Activated naive CD8-positive, alpha-beta T cell treated with anti-CD3 and anti-CD28 coated beads, Interleukin-2, amount 50 U/mL, for 16 hours (primary cell): Measurements from ENCODE around the gene CDPF1.
"Not testable (repeated sequence)": the region's sequence is repeated elsewhere in the genome, so short reads cannot be mapped to it uniquely, and the experiment has no call there.

Experiments used
- DNase-seq: peaks from one replicate; pipeline ENCODE4 v3.0.0-alpha.2; 2020; ENCODE audit warnings: low read depth, low spot score

The CDPF1 gene

DNA sequence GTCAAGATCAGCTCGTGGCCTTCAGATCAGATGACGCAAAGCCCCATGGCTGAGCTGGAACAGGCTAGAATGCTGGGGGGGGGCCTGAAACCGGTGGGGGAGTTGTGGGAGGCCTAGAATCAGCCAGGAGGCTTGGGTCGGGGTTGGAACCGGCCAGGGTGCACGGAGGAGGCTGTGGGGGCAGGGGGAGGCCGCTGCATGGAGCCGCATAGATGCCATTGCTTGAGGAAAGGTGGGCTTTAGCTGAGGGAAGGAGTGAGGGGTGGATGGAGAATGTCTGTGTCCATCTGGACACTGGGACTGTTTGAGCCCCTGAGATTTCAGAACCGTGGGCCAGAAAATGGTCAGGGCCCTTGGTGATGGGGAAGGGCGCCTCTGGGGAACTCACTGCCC is 25.2 kb downstream of the CDPF1 start:
- DNase-seq = no peak

DNA sequence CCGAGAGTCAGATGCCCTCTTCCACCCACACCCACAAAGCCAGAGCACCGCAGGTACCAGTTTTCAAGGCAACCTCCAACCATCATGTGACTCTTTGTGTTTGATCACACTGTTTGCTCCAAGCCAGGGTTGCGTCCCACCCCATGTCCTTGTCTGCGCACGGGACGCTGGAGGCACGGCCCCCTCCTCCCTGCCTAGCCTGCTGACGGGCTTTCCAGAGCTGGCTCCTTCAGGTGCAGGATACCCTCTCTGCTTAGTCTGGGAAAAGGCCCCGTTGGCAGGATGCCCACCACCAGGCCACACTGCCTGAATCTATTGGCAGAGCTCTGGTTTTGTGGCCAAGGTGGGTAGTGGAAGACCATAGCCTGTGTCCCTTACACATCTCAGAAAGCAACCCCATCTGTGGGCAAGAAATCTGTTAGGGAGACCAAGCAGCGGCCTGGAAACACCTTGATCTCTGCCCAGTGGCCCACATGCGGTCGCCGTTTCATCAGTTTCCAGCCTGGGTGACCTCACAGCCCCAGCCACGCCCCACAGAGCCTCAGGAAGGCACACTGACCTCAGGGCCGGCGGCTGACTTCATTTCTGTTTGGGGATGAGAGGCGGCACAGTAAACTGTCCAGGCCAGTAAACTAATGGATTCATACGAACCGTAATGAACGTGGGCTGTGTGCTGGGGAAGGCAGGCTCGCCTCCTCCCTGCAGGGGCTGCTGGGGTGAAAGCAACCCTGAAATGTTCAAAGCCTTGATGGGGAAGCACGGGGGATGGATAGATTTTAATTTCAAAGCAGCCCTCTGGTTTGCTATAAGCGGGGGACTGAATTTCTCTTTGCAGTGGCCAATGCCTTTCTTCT is 25.8 kb downstream of the CDPF1 start:
- no peak for DNase-seq

DNA sequence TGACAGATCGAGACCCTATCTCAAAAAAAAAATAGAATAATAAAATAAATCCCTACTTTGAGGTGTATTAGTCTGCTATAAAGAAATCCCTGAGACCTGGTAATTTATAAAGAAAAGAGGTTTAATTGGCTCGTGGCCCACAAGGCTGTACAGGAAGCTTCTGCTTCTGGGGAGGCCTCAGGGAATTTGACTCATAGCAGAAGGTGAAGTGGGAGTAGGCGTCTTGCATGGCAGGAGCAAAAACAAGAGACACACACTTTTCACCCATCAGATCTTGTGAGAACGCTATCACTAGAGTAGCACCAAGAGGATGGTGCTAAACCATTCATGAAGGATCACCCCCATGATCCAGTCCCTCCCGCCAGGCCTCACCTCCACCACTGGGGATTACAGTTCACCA is 29.2 kb downstream of the CDPF1 start:
- no peak for DNase-seq

DNA sequence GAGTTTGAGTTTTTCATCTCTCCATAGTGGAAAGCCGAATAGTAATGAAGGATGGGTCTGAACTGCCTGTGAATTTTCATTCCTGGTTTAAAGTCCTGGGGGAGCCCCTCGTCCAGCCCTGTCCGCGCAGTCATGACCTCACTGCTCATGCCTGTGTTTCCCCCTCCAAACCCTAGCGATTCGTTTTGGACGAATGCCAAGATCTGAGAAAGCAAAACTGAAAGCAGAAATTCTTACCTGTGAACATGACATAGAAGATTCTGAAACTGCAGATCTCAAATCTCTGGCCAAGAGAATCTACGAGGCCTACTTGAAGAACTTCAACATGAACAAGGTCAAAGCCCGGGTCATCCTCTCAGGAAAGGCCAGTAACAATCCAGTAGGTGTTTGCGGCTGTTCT is 30.5 kb downstream of the CDPF1 start:
- no peak for DNase-seq

DNA sequence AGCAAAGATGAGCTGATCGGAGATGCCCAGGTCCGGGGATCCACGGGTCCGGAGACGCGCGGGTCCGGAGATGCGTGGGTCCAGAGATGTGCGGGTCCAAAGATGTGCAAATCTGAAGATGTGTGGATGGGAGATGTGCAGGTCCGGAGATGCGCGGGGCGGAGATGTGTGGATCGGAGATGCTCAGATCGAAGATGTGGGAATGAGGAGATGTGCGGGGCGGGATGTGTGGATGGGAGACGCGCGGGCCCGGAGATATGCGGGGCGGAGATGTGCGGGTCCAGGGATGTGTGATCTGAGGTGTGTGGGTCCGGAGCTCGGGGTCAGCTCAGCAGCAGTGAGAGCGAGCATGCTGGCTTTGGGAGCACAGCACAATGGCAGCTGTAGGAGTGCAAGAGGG is 35.5 kb downstream of the CDPF1 start:
- no peak for DNase-seq

DNA sequence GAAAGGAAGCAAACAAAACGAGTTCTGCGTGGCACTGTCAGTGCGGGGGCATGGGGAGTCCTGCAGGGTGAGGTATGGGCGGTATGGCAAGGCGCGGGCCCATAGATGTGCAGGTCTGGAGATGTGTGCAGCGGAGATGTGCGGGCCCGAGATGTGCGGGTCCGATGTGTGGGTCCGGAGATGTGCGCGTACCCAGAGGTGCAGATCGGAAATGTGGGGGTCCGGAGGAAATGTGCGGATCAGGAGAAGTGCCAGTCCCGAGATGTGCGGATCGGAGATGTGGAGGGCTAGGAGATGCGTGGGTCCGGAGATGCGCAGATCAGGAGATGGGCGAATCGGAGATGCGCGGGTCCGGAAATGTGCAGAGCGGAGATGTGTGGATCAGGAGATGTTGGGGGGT is 35.9 kb downstream of the CDPF1 start:
- DNase-seq = no peak

DNA sequence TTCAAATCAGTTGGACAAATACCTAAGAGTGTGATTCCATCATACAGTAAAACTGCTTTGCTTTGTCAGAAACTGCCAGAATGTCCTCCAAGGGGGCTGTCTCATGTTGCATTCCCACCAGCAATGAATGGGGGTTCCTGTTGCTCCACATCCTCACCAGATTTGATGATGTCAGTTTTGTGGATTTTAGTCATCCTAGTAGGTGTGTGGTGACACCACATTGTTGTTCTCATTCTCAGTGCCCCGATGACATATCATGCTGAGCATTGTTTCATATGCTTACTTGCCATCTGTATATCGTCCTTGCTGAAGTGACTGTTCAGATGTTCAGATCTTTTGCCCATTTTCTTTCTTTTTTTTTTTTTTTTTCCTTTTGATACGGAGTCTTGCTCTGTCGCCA is 37.0 kb downstream of the CDPF1 start:
- no peak for DNase-seq

DNA sequence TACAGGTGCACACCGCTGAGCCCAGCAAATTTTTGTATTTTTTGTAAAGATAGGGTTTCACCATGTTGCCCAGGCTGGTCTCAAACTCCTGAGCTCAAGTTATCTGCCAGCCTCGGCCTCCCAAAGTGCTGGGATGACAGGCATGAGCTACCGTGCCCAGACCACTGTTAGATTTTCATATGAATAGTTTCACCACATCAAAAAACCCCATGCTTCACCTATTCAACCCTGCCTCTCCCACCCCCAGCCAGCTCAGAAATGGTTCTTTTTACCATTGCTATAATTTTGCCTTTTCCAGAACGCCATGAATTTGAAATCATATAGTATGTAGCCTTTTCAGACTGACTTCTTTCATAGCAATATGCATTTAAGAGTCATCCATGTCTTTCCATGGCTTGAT is 37.9 kb downstream of the CDPF1 start:
- DNase-seq = no peak

DNA sequence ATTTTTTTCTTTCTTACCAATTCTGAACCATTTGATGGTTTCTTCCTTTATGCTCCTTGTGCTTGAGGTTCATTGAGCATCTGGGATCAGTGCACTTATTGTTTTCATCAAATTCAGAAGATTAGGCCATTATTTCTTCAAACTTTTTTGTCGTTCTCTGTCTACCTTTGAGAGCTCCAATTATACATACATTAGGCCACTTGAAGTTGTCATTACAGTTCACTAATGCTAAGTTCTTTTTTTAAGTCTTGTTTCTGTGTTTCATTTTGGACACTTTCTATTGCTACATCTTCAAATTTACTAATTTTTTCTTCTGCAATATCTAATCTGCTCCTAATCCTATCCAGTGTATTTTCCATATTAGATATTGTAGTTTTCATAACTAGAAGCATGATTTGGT is 40.8 kb downstream of the CDPF1 start:
- no peak for DNase-seq

DNA sequence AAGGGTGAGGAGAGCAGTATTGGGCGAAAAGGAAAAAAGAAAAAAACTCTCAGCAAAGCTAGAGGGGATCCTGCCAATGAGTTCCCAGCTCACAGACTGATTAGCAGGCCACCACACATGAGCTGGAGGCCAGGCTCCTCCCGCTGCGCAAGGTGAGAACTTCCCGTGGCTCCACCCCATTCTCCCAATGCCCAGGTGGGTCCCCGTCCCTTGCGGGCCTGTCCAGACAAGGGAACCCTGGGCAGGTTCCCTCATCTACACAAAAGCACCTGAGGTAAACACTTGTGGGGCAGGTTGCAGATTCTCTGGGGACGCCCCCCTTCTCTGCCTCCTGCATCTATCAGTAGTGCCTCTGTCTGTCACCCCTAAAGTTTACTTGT is 46.5 kb downstream of the CDPF1 start:
- DNase-seq = no peak

DNA sequence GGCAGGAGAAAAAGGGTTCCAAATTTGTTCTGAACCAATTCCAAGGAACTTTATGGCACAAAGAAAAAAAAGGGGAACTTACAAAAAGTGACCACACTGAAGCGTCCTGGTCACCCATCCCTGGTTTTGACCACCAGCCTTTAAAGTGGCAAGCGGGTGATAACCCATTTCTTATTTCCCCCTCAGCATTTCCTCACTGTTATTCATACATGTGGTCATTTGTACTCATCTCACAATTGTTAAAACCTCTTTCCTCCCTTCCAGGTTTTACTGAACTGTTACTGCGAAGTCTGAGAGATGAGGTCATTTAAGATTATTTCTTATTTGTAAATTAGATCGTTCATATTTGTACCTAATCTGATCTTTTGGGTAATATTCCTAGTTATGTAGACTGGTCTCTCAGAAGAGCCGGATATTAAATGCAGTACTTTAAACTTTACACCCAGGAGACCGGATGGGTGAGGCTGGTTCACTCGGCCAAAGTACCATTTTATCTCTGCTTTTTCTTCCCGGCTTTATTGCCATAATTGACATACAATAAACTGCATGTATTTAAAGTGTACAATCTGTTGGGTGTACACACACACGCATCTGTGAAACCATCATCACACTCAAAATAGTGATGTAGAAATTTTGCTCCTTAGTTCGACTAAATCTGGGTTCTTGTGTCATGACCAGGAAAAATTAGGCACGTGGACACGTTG is 47.0 kb downstream of the CDPF1 start:
- DNase-seq = no peak

DNA sequence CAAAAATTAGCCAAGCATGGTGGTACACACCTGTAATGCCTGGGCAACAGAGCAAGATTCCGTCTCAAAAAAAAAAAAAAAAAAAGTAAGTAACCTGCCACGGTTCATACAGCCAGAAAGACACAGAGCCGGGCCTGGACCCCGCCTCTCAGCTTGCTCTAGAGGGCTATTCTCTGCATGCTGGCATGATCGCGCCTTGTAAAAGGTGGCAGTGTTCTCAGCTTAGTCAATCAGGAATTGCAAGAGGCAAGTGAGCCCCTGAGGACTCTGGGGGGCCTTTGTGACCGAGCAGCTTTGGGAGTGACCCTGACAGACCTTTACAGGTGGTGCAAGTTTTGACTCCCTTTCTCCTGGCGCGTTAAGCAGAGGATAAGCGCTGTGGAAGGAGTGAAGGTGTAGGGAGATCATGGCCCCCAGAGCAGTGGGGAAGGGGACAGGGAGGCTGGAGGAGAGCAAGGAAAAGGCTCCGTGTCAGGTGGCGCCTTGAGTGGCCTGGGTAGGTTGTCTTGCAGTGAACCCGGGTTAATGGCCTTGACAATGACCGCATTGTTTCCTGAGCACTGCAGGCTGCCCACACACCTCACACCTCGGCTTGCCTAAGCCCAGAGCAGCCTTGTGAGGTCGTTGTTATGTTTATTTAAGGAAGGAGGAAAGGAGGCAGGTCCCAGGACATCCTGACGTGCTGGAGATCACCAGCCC is 48.9 kb downstream of the CDPF1 start:
- no peak for DNase-seq

DNA sequence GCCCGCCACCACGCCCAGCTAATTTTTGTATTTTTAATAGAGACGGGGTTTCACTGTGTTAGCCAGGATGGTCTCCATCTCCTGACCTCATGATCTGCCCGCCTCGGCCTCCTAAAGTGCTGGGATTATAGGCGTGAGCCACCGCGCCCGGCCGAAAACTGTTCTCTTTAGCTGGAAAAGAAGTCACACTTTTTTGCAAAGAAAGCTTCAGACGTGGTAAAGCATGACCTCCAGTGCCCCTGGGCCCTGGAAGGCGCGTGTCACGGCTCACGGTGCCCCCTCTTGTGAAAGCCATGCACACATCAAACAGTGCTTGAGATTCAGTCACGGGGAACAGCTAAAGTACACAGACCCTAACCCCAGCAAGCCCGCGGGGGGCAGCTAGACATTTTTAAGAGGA is 51.3 kb downstream of the CDPF1 start:
- DNase-seq = not testable (repeated sequence)

DNA sequence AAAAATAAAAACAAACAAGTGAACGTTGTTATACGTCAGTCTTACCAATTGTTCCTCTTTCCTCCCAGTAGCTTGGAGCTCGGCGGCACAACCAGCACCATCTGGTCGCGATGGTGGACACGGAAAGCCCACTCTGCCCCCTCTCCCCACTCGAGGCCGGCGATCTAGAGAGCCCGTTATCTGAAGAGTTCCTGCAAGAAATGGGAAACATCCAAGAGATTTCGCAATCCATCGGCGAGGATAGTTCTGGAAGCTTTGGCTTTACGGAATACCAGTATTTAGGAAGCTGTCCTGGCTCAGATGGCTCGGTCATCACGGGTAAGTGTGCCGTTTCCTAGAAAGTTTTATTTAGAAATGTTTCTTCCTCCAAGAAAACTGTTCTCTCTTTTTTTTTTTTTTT is 51.8 kb downstream of the CDPF1 start:
- DNase-seq = no peak

DNA sequence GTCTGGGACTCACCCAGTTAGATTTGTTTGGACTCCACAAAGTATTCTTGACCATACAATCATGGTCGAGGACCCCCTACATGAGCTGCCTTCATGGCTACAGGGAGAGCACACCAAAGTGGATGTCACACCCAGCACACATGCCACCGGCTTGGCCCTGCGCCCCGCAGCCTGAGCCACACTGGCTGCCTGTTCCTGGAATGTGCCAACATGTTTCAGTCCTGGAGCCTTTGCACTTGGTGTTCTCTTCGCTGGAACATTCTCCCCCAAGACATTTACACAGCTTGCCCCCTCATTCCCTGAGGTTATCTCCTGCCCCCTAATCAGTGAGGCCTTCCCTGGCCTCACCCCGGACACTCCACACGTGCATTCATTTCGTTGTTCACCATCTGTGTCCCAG is 53.8 kb downstream of the CDPF1 start:
- DNase-seq = no peak

DNA sequence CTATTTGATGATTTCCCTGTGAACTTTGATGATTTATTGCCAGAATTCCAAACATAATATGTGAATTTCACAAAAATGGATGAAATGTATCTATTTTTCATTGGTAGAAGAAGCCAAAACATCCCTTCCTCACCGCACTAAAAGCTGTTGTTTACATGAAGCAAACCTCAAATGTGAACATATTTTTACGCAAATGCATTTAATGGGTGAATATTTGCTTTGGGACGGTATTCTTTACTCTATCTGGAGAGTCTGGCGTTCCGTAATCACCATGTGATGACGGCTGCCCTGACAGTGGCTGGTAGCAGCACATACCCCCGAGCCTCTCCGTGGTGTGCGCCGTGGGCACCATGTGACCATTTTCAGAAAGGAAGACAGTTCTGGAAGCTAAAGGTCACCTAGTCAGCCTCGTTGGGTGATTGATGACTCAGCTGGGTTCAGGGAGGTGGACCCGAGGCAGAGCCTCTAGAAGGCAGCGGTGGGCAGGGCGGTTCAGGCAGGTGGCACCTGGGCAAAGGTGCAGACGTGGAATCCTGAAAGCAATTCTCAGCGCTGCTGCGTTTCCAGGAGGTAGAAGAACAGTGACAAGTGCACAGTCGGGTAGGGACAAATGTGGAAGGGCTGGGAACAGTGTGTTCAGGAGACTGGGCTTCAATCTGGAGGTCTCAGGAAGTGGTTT is 54.5 kb downstream of the CDPF1 start:
- DNase-seq = no peak
